Activated CD8-positive, alpha-beta memory T cell treated with anti-CD3 and anti-CD28 coated beads, Interleukin-2, amount 50 U/mL, for 24 hours (primary cell): ENCODE results near the gene GTSE1.

Experiments used
- DNase-seq: peaks from one replicate; pipeline ENCODE4 v3.0.0-alpha.2; 2020; ENCODE audit errors: extremely low read depth

Gene GTSE1

DNA sequence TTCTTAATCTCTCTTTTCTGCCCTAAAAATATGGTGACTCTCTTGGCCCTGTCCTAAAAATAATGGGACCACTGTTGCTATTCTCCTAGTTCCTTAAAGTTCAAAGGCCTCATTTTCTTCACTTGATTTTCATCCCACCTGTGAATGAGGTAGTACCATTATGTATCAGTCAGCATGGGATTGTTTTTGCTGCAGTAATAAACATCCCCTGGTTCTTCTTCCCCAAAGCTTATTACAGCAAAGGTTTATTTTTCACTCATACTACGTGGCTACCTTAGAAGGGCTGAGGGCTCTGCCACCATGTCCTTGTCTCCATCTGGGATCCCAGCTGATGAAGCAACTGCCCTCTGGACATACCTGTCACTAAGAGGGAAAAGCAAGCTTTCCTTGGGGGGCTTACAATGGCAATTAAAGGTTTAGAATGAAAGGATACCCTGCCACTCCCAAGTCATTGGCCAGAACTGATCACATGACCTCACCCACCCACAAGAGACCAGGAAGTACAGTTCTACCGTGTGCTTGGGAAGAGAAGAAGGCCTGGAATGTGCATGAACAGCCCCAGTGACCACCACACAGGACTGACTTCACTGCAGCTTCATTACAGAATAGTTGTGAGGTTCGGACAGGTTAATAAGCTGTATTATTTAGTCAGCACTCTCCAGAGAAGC lies 21.1 kb upstream of the GTSE1 start:
- no peak for DNase-seq

DNA sequence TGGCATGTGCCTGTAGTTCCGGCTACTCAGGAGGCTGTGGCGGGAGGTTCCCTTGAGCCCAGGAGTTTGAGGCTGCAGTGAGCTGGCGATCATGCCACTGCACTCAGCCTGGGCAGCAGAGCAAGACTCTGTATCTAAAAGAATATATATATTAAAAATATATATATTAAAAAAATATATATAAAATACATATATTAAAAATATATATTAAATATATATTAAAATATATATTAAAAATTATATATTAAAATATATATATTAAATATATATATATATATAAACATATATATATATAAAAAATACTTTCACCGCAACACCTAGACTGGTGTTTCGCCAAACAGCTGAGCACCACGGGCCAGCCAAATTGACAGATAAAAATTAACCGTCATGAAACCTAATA lies 20.1 kb upstream of the GTSE1 start:
- DNase-seq: no peak

DNA sequence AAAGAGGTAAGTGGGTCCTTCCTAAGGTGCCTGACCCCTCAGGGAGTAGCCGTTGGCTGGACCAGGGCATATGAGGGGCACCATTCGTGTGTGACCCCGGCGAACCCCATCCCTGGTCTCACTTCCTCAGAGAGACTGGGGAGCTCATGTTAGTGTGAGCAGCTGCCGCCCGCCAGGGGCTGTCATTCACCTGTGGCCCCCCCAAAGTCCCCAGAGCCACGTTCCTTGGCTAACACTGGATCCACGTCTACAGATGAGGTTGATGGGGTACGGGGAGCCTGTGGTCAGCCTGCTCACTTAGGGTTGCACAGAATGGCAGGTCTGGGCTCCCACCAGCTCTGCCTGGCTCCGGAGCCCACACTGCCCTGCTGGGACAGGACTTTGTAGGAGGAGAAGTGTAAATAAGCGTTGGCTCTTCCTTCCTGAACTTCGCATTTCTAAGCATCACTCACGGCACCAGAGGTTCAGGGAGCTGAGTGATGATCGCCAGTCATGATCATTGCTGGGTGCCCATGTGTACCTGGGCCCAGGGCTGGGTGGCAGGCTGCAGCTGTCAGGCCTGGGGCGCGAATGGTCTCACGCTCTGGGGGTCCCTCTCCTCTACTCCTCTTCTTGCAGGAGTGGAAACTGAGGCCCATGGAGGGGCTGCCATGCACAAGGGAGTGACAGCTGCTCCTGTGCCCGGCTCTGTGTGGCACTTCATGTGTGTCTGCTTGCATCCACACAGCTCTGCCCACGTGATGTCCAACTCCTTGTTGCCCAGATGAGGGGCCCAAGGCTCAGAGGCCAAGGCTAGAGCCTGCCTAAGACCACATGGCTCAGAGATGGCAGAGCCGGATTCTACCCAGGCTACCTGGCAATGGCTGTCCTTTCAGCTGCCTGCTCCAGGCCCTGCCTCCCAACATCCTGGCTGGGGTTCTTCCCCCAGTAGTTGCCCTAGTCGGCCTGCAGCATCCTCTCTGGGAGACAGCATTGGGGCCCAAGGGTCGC lies 17.7 kb upstream of the GTSE1 start:
- DNase-seq: no peak

DNA sequence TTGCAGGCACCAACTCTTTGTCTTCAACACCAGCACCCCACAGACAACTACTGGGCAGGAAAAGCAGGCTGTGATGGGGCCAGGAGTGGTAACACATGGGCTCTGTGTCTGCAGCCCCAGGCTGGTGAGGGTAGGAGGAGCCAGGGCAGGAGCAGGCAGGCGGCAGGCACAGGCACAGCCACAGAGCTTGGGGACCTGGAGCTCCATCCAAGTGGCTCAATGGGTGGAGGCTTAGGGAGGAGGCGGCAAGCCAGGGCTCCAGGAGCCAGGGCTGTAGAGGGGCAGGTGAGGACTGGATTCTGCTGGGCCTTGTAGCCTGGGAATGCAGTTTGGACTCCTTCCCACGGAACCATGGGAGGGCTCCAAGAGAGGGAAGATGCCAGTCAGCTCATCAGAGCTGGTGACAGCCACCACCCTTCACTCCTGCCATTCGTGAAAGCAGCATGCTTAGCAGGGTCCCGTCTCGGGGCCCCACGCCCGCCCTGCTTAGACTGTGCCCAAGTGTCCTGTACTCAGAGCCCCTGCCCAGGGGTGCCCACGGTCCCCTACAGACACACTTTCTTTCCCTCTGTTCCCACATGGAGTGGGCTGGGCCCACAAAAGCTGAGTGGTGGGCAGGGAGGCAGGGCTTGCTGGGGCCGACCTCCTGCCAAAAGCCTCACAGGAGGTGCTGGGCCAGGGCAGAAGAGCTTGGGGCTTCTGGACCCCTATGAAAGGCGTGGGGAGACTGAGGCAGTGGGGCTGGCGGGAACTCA lies 16.4 kb upstream of the GTSE1 start:
- no peak for DNase-seq

DNA sequence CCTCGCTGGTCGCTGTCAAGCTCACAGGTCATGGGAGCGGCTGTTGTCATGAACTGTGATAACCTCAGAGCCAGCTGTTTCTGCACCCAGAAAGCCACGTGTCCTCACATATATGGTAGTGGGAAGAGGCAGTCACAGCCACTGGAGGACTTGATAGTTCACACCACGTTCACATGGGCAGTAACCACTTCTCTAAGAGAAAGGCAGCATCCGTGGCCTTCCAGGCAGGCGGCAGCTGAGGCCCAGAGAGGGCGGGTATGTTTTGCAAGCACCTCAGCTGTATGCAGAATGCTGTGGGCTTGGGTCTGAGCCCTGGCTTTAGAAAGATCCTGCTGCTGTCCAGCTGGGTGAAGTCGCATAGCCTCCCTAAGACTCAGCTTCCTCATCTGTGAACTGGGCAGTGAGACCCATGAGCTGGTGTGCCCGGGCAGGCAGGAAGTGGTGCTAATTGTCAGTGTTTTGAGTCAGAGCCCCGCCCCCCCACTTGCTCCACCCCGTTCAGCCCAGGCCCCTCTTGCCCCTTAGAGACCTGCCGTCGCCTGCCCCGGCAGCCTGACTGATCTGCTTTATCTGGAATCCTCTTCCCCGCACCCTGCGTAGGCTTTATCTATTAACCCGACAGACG lies 15.6 kb upstream of the GTSE1 start:
- no peak for DNase-seq

DNA sequence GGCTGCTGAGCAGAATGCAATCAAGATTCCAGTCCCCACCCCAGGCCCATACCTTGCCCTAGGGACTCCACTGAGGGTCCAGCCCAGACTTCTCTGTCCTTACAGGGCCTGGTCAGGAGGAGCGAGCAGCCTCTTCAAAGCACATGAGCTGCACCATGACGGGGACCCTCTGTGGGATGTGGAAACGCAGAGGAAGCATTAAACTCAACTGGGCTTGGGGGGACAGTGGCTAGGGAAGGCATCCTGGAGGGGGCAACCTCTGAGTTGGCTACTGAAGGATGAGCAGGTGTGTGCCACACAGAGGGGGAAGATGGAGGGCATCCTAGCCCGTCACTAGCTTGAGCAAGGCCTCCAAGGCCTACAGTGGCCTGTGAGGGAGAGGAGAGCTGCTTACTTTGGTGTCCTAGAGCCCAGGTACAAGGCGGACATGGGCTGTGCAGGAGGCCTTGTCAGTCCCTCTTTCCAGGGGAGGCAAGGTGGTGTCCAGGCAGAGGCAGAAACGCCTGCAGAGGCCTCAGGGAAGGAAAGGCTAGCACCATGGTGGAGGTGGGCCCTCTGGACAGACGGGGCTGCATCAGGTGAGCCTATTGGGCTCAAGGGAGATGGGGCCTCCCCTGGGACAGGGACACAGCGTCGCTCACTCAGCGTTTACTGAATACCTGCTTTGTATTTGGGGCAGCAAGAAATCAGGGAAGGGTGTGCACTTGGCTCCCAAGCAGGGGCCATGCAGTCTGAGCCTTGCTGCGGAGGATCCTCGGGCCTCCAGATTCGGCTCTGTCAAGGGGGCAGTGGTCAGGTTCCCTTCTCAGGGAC lies 14.6 kb upstream of the GTSE1 start:
- no peak for DNase-seq

DNA sequence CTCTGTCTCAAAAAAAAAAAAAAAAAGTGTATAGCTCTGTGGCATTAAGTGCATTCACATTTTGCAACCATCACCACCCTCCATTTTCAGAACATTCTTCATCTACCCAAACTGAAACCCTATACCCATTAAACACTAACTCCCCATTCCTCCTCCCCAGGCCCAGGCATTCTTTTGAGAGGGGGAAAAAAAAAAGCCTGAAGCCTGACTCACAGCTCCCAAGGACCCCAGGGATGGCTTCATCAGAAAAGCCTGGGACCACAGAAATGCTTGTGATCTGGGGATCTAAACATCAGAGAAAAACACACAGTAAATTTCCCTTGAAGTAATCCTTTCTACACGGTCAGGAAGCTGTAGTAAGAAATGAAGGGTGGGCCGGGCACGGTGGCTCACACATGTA lies 10.7 kb upstream of the GTSE1 start:
- DNase-seq: no peak

DNA sequence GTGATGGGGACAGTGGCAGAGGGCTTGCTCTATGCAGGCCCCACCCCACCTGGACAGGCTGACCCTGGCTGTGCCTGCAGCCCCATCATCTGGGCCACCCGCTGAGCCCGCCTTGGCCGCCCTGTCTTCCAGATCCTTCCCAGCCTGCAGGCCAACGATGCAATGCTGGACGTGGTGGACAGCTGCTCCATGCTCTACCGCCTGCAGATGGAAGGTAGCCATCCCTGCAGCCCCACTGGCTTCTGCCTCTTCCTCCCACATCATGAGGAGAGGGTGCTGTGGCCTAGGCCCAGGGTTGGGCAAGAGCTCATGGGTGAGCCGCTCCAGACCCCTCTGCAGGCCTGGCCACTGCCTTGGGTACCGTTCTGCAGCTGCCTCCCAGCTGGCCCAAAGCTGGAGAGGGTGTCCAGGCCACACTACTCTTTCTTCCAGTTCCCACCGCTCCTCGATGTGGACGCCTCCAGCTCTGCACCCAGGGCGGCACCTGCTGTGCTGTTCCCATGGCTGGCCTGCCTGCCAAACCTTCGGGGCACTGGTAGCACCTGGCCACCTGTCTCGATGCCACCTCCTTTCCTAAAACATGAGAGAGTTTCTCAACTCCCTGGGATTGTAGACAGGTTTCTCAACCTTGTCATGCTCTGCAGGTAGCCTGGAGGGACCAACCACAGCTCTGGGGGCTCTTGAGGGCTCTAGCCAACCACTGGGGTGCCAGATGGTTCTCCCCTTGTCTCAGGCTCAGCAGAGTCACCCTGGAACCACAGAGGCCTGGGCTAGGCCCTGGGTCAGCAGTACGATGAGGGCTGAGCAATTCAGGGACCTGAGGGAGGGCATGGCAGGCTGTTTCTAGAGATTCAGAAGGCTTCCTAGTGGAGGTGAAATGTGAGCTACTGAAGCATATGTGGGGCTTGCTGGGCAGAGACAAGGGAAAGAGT lies 9.5 kb upstream of the GTSE1 start:
- DNase-seq: no peak

DNA sequence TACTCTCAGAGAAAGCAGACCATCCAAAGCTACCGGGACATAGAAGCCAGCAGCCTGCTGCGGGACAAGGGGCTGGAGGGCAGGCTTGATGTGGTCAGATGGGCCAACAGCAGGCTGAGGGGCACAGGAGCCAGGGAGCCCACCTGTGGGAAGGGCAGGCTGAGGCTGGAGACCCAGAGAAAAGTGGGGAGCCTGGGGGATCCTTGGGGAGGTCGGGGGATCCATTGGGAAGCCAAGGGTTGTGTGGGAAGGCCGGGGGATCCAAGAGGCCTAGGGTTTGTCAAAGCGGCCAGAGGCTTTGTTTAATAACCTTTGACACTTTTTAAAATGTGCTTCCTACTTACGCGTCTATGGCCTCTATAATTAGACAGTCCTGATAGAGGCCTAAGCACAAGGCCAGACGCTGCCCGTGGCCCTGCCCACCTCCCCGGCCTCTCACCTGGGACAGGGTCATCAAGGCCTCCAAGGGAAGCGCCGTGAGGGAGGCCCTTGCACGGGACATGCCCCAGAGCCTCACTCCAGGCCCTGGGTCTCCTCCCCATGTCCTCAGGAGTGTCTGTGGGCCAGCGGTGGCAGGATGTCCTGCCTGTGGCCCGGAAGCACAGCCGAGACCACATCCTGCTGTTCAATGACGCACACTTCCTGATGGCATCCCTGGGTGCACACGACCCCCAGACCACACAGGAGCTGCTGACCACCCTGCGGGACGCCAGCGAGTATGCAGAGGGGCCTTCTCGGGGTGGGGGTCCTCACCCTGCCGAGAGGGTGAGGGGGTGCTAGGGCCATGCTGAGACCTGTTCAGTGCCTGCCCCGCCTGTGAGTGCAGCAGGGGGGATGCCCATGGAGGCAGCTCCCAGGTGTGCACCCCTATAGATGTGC lies 8.6 kb upstream of the GTSE1 start:
- DNase-seq: no peak

DNA sequence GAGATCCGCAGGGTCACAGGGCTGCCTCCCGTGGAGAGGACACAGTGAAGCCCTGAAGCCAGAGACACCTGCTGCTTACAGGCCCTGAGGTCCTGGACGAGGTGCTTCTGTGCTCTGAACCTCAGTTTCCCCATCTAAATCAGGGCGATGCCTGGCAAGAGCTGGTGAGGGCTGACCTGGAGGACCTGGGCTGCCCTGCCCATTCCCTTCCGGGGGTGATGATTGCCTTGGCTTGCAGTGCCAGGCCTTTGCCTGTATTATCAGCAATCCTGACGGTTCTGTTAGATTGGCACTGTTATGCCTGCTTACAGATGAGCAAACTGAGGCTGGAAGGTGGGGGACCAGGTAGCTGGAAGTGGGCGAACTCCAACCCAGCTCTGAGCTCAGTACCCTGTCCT lies 7.8 kb upstream of the GTSE1 start:
- no peak for DNase-seq

DNA sequence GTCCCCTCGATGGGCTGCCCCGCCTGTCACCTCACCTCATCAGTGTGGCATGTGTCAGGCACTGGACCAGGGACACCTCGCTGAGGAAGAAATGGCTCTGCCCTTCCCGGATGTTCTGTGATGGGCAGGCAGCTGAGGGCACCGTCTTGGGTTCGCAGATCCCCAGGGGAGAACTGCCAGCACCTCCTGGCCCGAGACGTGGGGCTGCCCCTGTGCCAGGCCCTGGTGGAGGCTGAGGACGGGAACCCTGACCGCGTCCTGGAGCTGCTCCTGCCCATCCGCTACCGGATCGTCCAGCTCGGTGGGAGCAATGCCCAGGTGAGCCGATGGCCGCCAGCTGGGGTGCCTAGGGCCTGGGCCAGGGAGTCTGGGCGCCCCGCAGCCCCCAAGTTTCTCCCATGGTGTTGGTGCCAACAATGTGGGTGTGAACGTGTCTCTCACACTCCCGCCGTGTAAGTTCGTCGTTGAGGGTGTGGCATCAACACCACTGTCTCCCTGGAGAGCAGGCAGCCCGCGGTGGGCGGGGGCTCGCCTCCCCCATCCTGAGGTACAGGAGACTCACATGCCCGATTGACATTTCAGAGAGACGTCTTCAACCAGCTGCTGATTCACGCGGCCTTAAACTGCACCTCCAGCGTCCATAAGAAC lies 7.3 kb upstream of the GTSE1 start:
- DNase-seq: no peak

DNA sequence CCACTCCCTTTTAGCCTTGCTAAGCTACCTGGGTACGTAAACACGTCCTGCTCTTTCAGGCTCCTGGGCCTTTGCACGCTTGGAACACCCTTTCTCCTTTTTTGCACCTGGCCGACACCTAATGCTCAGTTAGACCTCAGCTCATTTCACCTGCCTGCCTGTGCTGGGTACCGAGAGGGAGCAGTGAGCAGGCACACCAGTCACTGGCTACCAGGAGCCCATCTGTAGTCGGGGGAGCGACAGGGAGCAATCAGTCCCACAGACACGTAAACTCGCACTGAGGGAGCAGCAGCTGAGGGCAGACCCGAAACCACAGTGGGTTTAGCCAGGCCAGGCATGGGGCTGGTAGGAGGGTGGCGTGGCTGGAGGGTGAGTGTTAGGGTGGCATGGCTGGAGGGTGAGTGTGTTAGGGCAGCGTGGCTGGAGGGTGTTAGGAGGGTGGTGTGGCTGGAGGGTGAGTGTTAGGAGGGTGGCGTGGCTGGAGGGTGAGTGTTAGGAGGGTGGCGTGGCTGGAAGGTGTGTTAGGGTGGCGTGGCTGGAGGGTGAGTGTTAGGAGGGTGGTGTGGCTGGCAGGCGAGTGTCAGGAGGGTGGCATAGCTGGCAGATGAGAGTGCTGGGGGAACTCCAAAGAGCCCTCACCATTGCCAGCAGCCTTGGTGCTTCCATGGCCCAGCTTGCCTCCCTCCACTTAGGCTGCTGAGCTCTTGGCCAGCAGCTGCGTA lies 6.4 kb upstream of the GTSE1 start:
- DNase-seq: no peak

DNA sequence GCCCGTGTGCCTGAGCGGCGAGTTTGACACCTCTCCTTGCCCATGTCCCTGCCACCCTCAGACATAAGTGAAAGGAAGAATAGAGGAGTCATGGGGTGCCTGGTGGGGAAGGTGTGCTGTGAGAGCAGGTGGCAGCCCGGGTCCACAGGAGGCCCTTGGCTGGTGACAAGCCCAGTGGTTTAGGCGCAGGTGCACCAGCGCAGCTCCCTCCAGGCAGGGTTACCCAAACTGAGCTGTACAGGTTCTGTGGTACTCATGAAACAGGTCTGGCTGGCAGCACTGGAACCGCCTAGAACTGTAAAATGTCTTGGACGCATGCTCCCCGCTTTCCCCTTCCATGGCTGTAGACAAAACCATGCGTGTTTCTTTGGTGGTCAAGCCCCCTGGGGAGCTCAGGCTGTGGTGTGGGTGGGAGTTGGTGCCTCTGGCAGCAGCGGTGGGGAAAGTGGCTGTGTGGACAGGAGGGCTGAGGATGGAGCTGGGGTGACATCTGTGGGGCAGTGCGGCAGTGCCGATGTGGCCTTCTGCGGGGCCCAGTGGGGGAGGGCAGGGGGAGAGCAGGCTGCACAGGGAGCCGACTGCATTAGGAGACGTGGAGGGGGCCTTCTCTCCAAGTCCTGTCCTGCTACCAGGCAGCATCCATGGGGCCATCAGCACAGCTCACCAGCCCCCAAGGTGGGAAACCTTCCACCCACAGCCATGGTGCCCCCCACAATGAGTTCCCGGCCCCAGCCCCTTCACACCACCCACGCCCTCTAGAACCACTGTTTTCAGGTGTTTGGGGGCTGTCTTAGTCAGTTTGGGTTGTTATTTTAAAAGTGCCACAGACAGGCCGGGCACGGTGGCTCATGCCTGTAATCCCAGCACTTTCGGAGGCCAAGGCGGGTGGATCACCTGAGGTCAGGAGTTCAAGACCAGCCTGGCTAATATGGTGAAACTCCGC lies 5.6 kb upstream of the GTSE1 start:
- DNase-seq: no peak

DNA sequence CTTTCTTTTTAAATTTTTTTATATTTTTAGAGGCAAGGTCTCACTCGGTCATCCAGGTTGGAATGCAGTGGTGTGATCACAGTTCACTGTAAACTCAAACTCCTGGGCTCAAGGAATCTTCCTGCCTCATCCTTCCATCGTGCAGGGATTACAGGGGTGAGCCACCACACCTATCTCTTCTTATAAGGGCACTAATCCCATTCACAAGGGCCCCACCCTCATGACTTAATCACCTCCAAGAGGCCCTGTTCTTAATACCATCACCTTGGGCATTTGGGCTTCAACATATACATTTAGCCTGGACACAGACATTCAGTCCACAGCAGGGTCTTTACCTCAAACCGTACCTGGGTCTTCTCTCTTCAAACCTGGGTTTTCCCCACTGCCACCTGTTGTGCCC lies 4.5 kb upstream of the GTSE1 start:
- DNase-seq: no peak

DNA sequence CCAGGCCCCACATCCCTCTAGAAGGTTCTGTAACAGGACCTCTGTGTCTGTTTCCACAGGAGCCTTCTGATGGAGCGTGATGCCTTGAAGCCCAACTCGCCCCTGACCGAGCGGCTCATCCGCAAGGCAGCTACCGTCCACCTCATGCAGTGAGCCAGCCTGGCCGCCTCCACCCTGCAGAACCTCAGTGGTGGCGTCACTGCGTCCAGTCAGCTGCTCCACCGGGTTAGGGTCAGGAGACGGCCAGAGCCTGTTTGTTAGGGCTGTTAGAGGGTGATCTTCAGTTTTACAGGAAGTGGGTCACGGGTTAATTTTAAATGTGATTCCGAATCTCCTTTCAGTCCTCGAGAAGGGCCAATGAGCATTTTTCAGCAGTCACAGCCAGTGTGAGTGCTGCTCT lies 3.9 kb upstream of the GTSE1 start:
- DNase-seq: no peak

DNA sequence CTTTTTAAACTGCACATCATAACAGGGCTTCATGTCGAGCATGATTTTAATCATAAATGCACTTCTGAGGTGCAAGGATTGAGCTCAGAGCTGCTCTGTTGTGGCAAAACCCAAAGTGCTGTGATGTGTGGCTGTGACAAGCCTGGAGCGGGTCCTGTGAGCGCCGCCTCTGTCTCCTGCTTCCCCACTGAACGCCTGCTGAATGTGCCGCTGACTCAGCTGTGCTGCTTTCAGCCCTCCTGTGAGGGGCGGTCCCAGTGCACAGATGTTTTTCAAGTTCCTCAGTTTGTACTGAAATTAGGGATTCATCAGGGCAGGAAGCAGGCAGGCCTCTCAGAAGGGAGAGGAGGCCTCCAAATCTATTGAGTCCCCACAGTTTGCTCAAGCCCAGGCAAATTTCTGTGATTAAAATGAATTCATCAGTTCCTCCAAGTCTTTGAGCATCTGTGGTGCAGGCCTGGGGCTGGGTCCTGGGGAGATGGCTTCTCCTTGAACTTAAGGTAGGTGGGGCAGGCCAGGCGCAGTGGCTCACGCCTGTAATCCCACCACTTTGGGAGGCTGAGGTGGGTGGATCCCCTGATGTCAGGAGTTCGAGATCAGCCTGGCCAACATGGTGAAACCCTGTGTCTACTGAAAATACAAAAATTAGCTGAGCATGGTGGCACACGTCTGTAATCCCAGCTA lies 3.0 kb upstream of the GTSE1 start:
- no peak for DNase-seq
